PC-9 (cell line): Measurements from ENCODE around the gene GET3. TPM values are rescaled to one million over a fixed set of nuclear protein-coding genes. Genes with fewer than 3 reads are reported as not detected.
A peak's percentile ranks its signal among the peaks of the same experiment; 100 is the strongest.

Experiments
- BruUV-seq: library from RNA; stranded (reverse); fragments of 400-500 nt; replicated peaks from 2 replicates; lab custom pipeline; 2021; lab: Mats Ljungman, UMichigan
- CTCF ChIA-PET: fragments of 300-600 bp; sonication (Branson Sonifier 250); formaldehyde crosslinking; loops from one replicate; lab custom pipeline; 2022; ENCODE audit warnings: antibody characterized with exemption; lab: Charles Lee
- POLR2A ChIA-PET: fragments of 300-600 bp; sonication (Branson Sonifier 250); formaldehyde crosslinking; loops from one replicate; lab custom pipeline; 2022; ENCODE audit warnings: antibody characterized with exemption; ENCODE audit not compliant: unreplicated experiment; lab: Charles Lee
- DNase-seq, 2 experiments: peaks; one replicate each; pipeline versions ENCODE4 v3.0.0 to v3.0.0-alpha.2; 2015 to 2022; ENCODE audit warnings: mixed read lengths in 1 of 2
- H2AFZ ChIP-seq: fragments of 200-600 bp; sonication (generic); 2 replicates; pipeline ENCODE4 v1.8.1; 2017; ENCODE audit warnings: antibody characterized with exemption
- H3F3A ChIP-seq: fragments of 200-600 bp; sonication (generic); 2 replicates; pipeline ENCODE4 v1.8.1; 2017; ENCODE audit warnings: antibody characterized with exemption, mild to moderate bottlenecking, low read depth; ENCODE audit not compliant: insufficient read depth
- H3K27ac ChIP-seq: fragments of 200-600 bp; sonication (generic); 2 replicates; pipeline ENCODE4 v1.6.1; 2016; ENCODE audit warnings: mixed run types
- H3K27me3 ChIP-seq: fragments of 200-600 bp; sonication (generic); 2 replicates; pipeline ENCODE4 v1.6.1; 2016; ENCODE audit warnings: low read depth, mixed run types; ENCODE audit not compliant: insufficient read depth
- H3K36me3 ChIP-seq: fragments of 200-600 bp; sonication (generic); 2 replicates; pipeline ENCODE4 v1.6.1; 2016; ENCODE audit warnings: low read depth, mixed run types
- H3K4me1 ChIP-seq: fragments of 200-600 bp; sonication (generic); replicated peaks from 2 replicates; pipeline ENCODE4 v1.6.1; 2016; ENCODE audit warnings: mixed run types; ENCODE audit not compliant: insufficient read depth
- H3K4me2 ChIP-seq: fragments of 200-600 bp; sonication (generic); 2 replicates; pipeline ENCODE4 v1.6.1; 2017; ENCODE audit warnings: mixed run types
- H3K4me3 ChIP-seq: fragments of 200-600 bp; sonication (generic); 2 replicates; pipeline ENCODE4 v1.6.1; 2016; ENCODE audit warnings: mixed run types
- H3K79me2 ChIP-seq: fragments of 200-600 bp; sonication (generic); 2 replicates; pipeline ENCODE4 v1.6.1; 2017; ENCODE audit warnings: low read depth, mixed run types
- H3K9me2 ChIP-seq: fragments of 200-600 bp; sonication (generic); 2 replicates; pipeline ENCODE4 v1.8.1; 2017; ENCODE audit warnings: mild to moderate bottlenecking; ENCODE audit not compliant: insufficient read depth
- H3K9me3 ChIP-seq: fragments of 200-600 bp; sonication (generic); 2 replicates; pipeline ENCODE4 v1.8.1; 2016; ENCODE audit warnings: low read depth; ENCODE audit not compliant: insufficient read depth
- H4K20me1 ChIP-seq: fragments of 200-600 bp; sonication (generic); 2 replicates; pipeline ENCODE4 v1.8.1; 2017; ENCODE audit not compliant: insufficient read depth
- CTCF ChIP-seq: fragments of 200-600 bp; sonication (generic); conservative IDR thresholded peaks from 2 replicates; pipeline ENCODE4 v1.6.1; 2017; ENCODE audit warnings: mixed run types, antibody characterized with exemption, mild to moderate bottlenecking, moderate library complexity
- EZH2 ChIP-seq: fragments of 200-600 bp; sonication (generic); IDR thresholded peaks from 2 replicates; pipeline ENCODE4 v1.8.0; 2017; ENCODE audit warnings: antibody characterized with exemption, low read depth
- intact Hi-C: fragments of 100-400 bp; cut with micrococcal nuclease; formaldehyde crosslinking; loops from one replicate; pipeline ENCODE4 v1.10.0; 2022; ENCODE audit not compliant: unreplicated experiment
- total RNA-seq: library from RNA; stranded (reverse); gene quantifications from 2 replicates; pipeline ENCODE4 v1.2.3, GENCODE V29; 2021

GET3 gene
- total RNA-seq, 1 experiment from 2014 or later = 81.9 TPM

- H3K4me2 ChIP-seq = peak overlapping the region; percentile 91
- no peaks in the 10 kb centered on the region for H3K27me3 ChIP-seq
- H3K9me3 ChIP-seq = no peaks in the 10 kb centered on the region
- no peak overlapping the region for H2AFZ ChIP-seq
- H3K4me1 ChIP-seq = peaks cover 72% of the 10 kb centered on the region
- peaks cover 10% of the 10 kb centered on the region for H4K20me1 ChIP-seq
- no TSS peak for BruUV-seq
- H3F3A ChIP-seq = peaks cover 81% of the 10 kb centered on the region
- peaks cover 39% of the 10 kb centered on the region for H3K79me2 ChIP-seq
- peak in 1 of 2 experiments; percentile 8 for DNase-seq
- intact Hi-C loops = loop anchor here (5.0 to 10.0 kb wide), 2 partner anchors 375 to 1057 kb away; no protein-coding TSS in a partner anchor
- H3K36me3 ChIP-seq = no peaks in the 10 kb centered on the region
- CTCF ChIA-PET = no interaction called here
- peak overlapping the region; percentile 37; the same call in 1 of the 2 replicates for H3K4me3 ChIP-seq
- TF ChIP-seq CTCF = no peak
- TF ChIP-seq EZH2 = no peak
- no peaks in the 10 kb centered on the region for H3K9me2 ChIP-seq
- H3K27ac ChIP-seq = peak overlapping the region; percentile 86
- POLR2A ChIA-PET = interaction anchor here (0.7 kb wide), 1 partner anchor 86 kb away, joined by 3 read pairs; no protein-coding TSS in a partner anchor
Measured at GRCh38 chr19:12787458-12787857, 50.2 kb downstream of the GET3 start.

DNA sequence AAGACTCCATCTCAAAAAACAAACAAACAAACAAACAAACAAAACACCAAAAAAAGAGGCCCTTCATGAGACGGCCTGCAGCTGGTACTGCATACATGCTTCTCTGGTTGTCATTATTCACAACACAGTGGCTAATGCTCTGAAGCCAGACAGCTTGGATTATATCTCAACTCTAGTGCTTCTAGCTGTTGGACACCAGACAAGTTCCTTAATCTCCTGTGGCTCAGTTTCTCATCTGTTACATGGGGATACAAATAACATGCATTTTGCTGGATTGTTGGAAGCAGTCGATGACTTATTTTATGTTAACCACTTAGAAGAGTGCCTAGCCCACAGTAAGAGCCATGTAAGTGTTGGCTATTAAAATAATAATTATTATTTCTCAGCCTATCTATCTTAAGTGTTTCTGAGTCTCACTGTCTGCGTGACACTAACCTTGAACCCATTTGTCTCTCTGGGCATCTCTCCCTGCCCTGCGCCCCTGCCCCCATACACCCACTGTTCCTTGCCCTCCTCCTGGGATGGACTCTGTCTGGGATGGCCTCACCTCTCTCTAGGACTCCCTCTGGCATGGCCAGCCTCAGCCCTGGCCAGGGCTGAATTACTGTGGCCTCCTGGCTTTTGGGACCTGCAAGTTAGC lies 50.9 kb downstream of the GET3 start:
- Histone ChIP-seq H3F3A (peaks cover 81% of the 10 kb centered on the region), H3K79me2 (peaks cover 46% of the 10 kb centered on the region), H3K27ac (peak overlapping the region; percentile 86), H4K20me1 (peaks cover 17% of the 10 kb centered on the region), H3K4me1 (peaks cover 68% of the 10 kb centered on the region), H3K9me3 (no peaks in the 10 kb centered on the region), H3K36me3 (no peaks in the 10 kb centered on the region; the same call in 1 of the 2 replicates), H3K4me2 (peak overlapping the region; percentile 91), H3K27me3 (no peaks in the 10 kb centered on the region), H3K4me3 (peak overlapping the region; percentile 73), H3K9me2 (no peaks in the 10 kb centered on the region), H2AFZ (no peak overlapping the region)
- peak in 1 of 2 experiments; percentile 19 for DNase-seq
- intact Hi-C loops = loop anchor here (5.0 to 10.0 kb wide), 2 partner anchors 374 to 1057 kb away; no protein-coding TSS in a partner anchor
- TF ChIP-seq CTCF (no peak), EZH2 (no peak)
- no TSS peak for BruUV-seq
- CTCF ChIA-PET = interaction anchor here (1.0 kb wide), 1 partner anchor 28 kb away, joined by 3 read pairs; no protein-coding TSS in a partner anchor
- POLR2A ChIA-PET = interaction anchor here (0.6 to 1.8 kb wide), 3 partner anchors 9 to 51 kb away, joined by 4 to 18 read pairs (median 11); no protein-coding TSS in a partner anchor

GRCh38 chr19:12788682-12789097 lies 51.4 kb downstream of the GET3 start:
- no peak overlapping the region for H2AFZ ChIP-seq
- H4K20me1 ChIP-seq = peaks cover 18% of the 10 kb centered on the region
- peak; percentile 50 to 80 for DNase-seq
- CTCF ChIA-PET = interaction anchor here (0.6 to 1.0 kb wide), 3 partner anchors 23 to 33 kb away, joined by 3 to 8 read pairs (median 3); no protein-coding TSS in a partner anchor
- TF ChIP-seq CTCF = 0 out of 2 replicates have a peak, but pooled peaks have one; percentile 4
- no peak for TF ChIP-seq EZH2
- peak overlapping the region; percentile 73 for H3K4me3 ChIP-seq
- H3K27ac ChIP-seq = peak overlapping the region; percentile 86
- BruUV-seq = TSS peak; percentile 31
- no peaks in the 10 kb centered on the region for H3K27me3 ChIP-seq
- H3K9me2 ChIP-seq = no peaks in the 10 kb centered on the region
- intact Hi-C loops = loop anchor here (5.0 to 10.0 kb wide), 2 partner anchors 374 to 1056 kb away; no protein-coding TSS in a partner anchor
- peak overlapping the region; percentile 91 for H3K4me2 ChIP-seq
- no peaks in the 10 kb centered on the region for H3K9me3 ChIP-seq
- peaks cover 49% of the 10 kb centered on the region for H3K79me2 ChIP-seq
- H3K36me3 ChIP-seq = no peaks in the 10 kb centered on the region; the same call in 1 of the 2 replicates
- H3F3A ChIP-seq = peaks cover 78% of the 10 kb centered on the region
- POLR2A ChIA-PET = interaction anchor here (0.5 to 1.8 kb wide), 7 partner anchors 10 to 178 kb away, joined by 3 to 18 read pairs (median 4); partner anchors contain the start of genes RNASEH2A, ZNF490 and ZNF791
- peaks cover 63% of the 10 kb centered on the region for H3K4me1 ChIP-seq
